GM21390 (cell line): ENCODE data around the gene ARMC10.
A peak's percentile ranks its signal among the peaks of the same experiment; 100 is the strongest.
"Not testable (repeated sequence)": the region's sequence is repeated elsewhere in the genome, so short reads cannot be mapped to it uniquely, and the experiment has no call there.

Experiments used
- ATAC-seq: cut with Tn5 transposase; IDR thresholded peaks from one replicate; pipeline ENCODE4 v1.9.1; 2021; ENCODE audit not compliant: unreplicated experiment

Gene ARMC10

DNA sequence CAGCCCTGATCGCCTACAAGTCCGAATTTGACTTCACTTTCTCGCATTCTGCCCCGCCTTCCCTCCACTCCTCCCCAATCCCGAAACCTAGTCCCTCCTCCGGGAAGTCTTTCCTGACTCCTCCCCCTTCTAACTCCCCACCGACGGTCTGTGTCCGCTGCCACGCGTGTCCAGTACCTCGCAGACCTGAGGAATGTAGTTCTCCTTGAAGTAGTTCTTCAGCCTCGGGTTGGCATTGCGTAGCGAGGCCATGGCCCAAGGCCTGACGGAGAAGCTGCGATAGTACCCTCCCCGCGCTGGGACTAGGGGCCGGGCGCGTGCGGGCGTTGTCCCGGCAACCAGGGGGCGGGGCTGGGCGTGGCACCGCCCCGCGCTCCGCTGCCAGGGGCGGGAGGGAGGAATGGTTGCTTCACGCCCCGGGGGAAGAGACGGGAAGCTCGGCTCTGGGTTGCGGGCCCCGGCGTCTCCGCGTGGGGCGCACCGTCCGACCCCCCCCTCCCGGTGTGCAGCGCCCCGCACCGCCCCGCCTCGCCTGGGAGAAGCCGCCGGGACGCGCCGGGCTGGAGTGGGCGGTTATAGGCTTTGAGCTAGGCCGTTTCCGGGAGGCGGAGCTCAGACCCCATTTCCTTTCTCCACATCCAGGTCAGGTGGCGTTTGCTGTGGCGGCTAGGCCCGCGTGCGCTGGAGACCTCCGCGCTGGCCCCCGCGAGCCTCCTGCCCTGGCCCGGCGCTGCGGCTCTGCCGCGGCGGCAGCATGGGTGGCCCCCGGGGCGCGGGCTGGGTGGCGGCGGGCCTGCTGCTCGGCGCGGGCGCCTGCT lies at the start of gene ARMC10, which contains the start of gene FBXL13:
Gene ARMC10 (plus strand): TSS at position 622 of the 818 bp plus-strand sequence. CDS start 133 bp downstream, at position 755.
Gene FBXL13 (minus strand): TSS at position 278 of the 818 bp plus-strand sequence.
- ATAC-seq = peak; percentile 92

DNA sequence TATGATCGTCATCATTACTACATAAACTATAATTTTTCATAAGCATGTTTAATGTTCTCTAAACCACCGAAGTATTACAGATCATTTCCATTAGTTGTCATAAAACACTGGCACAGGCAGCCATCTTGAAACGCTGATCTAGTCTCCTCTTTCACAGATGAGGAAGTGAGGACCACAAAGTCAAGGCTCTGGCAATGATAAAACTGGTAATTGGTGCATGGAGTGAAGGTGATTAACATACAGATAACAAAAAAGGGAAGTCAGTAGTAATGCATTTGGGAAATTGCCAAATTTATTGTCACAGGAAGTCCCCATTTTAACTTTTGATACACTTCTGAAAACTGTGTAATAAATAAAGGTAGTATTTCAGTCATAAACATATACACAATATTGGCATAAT lies 49.6 kb upstream of the ARMC10 start:
- ATAC-seq = no peak

DNA sequence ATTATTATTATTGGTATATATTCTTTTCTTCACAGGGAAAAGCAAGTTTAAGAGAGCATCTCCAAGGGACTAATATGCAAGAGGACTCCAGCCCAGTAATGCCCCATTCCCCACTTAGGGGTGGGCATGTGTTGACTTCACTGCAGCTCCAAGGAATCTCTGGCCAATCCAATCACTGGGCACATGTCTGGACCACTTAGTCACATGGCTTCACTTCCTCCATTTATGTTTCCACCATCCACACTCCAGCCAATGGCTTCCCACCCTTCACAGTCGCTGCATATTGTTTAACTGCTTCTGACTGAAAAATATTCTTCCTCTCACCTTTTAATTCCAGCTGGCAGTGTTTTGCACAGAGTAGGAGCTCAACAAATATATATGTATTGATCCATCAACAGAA lies 43.9 kb upstream of the ARMC10 start:
- no peak for ATAC-seq

DNA sequence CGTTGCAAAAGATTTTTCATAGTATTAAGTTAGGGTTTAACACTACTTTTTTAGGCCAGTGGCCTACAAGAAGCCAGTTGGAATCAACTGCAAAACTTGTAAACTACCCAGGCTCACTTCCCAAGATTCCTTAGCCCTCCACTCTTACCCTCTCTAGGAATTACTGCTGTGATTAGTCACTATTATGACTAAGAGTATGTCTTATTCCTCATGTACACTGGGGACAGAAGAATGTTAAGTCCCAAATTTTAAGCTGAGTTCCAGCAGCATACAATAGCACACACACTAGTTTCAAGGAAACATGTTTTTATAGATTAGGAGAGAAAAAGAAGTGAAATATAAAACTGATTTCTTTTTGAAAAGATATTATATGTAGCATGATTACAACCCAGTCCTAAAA lies 43.2 kb upstream of the ARMC10 start:
- ATAC-seq = no peak

DNA sequence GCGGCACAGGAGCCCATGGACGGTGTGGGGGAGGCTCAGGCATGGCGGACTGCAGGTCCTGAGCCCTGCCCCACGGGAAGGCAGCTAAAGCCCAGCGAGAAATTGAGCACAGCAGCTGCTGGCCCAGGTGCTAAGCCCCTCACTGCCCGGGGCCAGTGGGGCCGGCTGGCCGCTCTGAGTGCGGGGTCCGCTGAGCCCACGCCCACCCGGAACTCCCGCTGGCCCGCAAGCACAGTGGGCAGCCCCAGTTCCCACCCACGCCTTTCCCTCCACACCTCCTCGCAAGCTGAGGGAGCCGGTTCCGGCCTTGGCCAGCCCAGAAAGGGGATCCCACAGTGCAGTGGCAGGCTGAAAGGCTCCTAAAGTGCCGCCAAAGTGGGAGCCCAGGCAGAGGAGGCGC lies 40.6 kb upstream of the ARMC10 start:
- not testable (repeated sequence) for ATAC-seq

DNA sequence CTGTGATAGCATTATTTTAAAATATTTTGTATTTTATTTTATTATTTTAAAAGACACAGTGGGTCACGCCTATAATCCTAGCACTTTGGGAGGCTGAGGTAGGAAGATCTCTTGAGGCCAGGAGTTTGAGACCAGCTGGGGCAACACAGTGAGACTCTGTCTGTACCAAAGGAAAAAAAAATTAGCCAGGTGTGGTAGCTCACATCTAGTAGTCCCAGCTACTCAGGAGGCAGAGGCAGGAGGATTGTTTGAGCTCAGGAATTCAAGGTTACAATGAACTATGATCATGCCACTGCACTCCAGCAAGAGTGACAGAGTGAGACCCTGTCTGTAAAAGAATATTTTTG lies 37.5 kb upstream of the ARMC10 start:
- ATAC-seq = no peak

DNA sequence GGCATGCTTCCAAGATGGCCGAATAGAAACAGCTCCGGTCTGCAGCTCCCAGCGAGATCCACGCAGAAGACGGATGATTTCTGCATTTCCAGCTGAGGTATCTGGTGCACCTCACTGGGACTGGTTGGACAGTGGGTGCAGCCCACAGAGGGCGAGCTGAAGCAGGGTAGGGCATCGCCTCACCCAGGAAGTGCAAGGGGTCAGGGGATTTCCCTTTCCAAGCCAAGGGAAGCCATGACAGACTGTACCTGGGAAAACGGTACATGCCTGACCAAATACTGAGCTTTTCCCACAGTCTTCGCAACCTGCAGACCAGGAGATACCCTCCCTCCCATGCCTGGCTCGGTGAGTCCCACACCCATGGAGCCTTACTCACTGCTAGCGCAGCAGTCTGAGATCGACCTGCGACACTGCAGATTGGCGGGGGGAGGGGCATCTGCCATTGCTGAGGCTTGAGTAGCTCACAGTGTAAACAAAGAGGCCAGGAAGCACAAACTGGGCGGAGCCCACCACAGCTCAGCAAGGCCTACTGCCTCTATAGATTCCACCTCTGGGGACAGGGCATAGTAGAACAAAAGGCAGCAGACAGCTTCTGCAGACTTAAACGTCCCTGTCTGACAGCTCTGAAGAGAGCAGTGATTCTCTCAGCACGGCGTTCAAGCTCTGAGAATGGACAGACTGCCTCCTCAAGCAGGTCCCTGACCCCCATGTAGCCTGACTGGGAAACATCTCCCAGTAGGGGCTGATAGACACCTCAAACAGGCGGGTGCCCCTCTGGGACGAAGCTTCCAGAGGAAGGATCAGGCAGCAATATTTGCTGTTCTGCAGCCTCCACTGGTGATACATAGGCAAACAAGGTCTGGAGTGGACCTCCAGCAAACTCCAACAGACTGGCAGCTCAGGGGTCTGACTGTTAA lies 36.9 kb upstream of the ARMC10 start:
- not testable (repeated sequence) for ATAC-seq

DNA sequence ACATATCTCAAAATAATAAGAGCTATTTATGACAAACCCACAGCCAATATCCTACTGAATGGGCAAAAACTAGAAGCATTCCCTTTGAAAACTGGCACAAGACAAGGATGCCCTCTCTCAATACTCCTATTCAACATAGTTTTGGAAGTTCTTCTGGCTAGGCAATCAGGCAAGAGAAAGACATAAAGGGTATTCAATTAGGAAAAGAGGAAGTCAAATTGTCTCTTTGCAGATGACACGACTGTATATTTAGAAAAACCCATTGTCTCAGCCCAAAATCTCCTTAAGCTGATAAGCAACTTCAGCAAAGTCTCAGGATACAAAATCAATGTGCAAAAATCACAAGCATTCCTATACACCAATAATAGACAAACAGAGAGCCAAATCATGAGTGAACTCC lies 33.1 kb upstream of the ARMC10 start:
- not testable (repeated sequence) for ATAC-seq

DNA sequence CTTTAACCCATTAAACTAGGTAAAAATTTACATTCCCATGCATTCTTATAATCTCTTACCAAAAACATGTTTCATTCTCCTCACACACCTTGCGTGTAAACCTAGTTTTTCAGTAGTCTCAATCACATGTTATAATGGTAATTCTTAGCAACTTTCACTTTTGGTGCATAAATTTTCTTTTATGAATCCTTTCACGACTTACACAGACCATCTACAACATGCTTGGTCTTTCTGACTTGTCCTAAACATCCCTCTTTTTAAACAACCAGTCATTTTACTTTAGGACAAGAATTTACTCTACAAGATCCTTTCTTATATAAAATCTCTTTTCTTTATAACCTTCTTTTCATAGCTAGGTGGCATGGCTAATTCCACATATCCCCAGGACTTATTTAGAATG lies 26.1 kb upstream of the ARMC10 start:
- ATAC-seq = no peak

DNA sequence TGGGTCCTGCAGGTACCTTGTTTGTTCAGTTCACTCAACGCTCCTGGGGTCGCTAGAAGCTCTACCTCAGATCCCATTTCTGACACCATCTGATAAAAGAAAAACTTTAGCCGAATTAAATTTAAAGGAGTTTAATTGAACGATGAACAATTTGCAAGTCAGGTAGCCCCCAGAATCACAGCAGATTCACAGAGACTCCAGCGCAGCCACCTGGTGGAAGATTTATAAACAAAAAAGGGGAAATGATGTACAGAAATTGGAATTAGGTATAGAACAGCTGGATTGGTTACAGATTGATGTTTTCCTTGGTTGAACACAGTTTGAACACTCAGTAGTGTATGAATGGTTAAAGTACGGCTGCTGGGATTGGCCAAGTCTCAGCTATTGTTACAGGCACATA lies 23.4 kb upstream of the ARMC10 start:
- no peak for ATAC-seq

DNA sequence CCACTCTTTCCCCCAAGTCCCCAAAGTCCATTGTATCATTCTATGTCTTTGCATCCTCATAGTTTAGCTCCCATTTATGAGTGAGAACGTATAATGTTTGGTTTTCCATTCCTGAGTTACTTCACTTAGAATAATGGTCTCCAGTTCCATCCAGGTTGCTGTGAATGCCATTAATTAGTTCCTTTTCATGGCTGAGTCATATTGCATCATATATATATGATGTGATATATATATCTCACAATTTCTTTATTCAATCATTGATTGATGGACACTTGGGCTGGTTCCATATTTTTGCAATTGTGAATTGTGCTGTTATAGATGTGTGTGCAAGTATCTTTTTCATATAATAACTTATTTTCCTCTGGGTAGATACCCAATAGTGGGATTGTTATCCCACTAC lies 18.9 kb upstream of the ARMC10 start:
- not testable (repeated sequence) for ATAC-seq

DNA sequence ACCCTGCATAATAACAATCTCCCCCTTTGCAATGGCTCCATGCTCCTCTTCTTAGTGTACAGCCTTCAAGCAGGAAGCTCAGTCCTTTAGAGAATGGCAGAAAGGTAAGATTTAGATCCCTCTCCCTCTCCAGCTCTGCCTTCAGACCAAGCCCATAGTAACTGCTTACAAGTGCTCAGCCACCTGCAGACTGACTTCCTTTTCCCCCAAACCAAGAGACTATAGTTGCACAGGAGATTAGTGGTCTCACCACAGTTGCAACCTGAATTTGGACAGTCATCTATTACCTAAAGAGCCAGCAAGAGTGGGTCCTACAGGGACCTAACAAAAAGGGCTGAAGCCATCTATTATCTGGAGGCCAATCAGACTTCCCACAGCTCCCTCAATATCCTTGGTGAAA lies 16.8 kb upstream of the ARMC10 start:
- ATAC-seq = no peak

DNA sequence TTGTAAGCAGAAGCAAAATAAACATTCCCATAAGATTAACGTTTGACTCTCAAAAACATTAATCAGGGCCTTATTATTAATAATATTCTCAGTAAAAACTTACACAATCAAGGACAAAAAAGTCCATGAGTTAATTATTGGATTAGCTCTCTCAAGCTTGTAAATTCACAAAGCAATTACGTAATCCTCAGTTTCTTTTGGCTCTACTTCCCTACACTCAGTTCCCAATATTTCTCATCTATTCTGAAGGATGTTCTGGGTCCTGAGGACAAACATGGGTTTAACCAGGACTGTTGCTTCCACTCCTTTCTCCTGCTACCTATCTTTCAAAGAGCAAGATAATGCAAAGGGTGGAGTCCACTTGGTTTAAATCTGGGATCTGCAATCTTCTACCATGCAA lies 15.5 kb upstream of the ARMC10 start:
- no peak for ATAC-seq

DNA sequence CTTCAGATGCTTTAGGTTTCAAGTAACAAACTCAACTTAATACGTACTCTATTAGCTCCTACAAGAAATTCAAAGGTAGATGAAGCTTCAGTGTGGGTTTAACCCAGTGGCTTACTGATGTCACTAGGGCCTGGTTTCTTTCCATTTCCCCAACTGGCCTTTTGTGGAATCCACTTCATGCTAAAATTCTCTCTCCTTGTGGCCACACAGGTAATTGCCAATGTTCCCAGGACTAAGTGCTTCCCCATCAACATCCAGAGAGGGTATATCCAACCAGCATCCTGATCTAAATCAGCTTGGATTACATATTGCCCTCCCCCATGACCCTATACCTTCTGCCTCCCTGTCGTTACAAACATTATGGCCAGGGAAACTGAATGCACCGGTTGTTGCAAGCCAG lies 11.0 kb upstream of the ARMC10 start:
- no peak for ATAC-seq

DNA sequence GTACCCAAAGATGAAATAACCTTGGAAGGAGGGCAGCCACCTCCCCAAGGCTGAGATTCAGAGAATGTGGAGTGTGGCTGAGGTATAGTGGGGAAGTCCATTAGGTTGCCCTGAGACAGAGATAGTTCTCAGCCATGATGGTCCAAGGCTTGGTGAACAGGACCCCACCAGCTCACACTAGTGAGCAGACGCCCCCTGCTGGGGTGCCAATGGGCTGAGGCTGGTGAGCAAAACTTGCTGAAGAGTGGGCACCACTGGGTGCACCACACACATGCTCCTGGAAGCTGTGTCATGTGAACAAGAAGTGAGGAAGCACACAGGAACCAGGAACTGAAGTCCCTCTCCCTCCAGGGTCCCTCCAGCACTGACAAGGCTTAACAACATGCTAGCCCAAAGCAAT lies 9.3 kb upstream of the ARMC10 start:
- ATAC-seq = peak; percentile 67

DNA sequence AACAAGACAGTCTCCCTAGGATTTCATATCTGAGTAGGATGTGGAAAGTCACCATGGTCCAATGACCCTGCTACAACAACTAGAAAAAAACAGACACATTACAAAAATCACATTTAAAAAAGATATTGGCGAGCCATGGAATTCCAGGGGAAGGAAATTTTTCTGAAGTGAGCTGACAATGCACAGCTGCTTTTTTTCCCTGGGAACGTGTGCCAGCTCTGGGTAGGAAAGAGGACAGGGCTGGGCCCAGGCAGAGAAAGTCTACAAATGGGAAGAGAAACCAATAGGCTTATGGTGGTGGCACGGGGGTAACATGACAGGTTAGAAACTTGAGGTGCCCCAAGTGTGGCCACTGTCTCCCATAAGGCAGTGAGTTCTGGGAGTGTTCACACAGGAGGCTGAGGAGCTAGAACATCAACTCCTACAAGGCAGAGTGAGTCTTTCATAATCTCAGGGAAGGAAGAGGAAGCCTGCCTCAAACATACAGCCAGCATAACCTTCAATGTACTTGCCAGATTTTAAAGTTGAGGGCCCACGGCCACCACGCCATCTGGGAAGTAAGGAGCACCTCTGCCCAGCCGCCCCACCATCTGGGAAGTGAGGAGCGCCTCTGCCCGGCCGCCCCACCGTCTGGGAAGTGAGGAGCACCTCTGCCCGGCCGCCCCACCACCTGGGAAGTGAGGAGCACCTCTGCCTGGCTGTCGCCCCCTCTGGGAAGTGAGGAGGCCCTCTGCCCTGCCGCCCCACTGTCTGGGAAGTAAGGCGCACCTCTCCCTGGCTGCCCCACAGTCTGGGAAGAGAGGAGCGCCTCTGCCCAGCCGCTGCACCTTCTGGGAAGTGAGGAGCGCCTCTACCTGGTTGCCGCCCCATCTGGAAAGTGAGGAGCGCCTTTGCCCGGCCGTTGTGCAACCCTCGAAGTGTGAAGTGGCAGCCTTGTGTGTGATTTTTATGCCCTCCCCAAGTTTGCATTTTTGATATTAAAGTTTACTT lies 6.2 kb upstream of the ARMC10 start:
- no peak for ATAC-seq

DNA sequence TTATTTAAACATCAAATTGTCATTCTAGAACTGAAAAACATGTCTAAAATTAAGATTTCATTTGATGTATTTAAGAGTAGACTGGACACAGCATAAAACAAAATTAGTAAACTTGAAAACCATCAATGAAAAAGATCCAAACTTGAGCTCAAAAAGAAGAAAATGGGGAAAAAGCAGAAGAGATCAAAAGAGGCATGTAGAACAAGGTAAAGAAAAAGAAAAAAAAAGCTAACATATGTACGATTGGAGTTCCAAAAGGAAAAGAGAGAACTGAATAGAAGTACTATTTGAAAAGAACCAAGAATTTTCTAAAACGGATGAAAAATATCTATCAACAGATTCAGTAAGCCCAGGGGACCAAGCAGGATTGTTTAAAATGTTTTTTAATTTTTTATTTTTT lies 3.9 kb upstream of the ARMC10 start:
- no peak for ATAC-seq

DNA sequence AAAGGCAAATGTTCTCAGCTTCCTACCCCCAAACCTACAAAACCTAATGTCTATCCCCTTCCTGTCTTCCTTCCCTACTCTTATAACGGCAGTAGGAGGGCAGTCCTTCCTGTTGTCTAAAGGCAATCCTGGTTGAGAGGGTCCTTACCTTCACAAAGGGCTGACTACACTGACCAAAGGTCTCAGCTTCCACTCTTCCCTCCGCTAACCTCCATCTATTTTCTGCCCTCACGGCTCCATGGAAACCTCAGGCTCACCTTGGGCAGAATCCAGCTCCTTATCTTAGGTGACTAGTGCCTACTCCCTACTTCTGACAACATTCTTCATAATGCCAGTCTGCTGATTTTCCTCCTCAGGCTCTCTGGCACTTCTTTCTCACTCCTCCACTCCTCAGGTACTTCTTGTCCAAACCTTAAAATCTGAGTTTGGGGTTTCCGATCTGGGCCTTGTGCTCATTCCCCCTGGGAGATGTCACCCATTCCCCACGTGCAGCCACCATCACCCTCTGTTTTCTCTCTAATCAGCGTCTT lies 886 bp upstream of the ARMC10 start:
- ATAC-seq = no peak

DNA sequence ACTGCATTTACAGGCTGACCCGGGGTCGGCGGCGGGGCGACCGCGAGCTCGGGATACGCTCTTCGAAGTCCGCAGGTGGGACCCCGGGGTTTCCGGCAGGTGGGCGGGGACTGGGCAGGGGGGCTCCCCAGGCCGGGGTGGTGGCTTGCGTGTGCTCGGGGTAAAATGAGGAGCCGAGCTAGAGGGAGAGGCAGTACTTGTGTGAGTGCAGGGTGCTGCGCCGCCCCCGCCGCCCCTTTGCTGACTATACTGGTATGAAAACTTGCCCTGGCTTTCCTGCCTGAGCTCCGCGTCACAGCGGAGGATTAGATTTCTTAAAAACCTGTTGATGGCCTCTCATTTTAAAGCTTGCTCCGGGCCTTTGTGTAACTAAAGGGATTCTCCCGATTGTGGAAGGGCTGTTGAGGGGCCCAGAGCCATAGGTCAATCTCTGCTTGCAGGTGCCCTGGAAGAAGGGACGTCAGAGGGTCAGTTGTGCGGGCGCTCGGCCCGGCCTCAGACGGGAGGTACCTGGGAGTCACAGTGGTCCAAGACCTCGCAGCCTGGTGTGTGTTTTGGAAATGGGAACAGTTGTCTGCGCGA lies 488 bp downstream of the ARMC10 start:
- ATAC-seq = peak; percentile 38

DNA sequence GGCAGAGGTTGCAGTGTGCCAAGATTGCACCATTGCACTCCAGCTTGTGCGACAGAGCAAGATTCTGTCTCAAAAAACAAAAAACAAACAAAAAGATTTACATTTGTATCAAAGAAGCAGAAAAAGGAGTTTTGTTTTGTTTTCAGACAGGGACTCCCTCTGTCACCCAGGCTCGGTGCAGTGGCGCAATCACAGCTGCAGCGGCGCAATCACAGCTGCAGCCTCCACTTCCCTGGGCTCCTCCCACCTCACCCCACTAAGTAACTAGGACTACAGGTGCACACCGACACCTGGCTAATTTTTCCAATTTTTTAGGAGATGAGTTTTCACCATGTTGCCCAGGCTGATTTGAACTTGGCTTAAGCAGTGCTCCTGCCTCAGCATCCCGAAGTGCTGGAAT lies 1.8 kb downstream of the ARMC10 start:
- ATAC-seq = no peak
